NCI-H524 (cell line): ENCODE results near the gene SOX12.

Experiments used
- DNase-seq, 2 experiments: peaks; one replicate each; lab custom pipeline; 2025; lab: John Stamatoyannopoulos, UW

SOX12 gene

GRCh38 chr20:325045-325888, at the start of gene SOX12:
TSS of gene SOX12 (plus strand) at chr20:325552. CDS start at chr20:325925, 373 bp downstream.
- peak; percentile 96 to 97 for DNase-seq

GRCh38 chr20:275791-276190, 49.6 kb upstream of the SOX12 start:
- no peak for DNase-seq

GRCh38 chr20:276620-277495, 48.5 kb upstream of the SOX12 start:
- DNase-seq = no peak

DNA sequence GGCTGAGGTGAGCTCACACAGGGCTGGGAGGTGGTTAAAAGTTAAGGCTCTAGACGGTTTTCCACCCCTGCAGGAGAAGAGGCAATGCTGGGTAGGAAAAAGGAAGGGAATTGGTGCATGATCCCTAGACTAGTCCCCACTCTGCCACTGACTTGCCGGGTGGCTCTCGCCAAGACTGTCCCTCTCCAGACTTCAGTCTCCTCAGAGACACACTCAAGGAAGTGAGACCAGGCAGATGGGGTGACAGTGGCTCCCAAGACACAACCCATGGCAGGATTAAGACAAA, 47.9 kb upstream of the SOX12 start:
- no peak for DNase-seq

GRCh38 chr20:278181-278580, 47.2 kb upstream of the SOX12 start:
- no peak for DNase-seq

- DNase-seq = no peak
These were observed 46.5 kb upstream of the SOX12 start for GRCh38 chr20:278607-279571.

- DNase-seq = no peak
These were observed 41.2 kb upstream of the SOX12 start for GRCh38 chr20:284172-284571.

DNA sequence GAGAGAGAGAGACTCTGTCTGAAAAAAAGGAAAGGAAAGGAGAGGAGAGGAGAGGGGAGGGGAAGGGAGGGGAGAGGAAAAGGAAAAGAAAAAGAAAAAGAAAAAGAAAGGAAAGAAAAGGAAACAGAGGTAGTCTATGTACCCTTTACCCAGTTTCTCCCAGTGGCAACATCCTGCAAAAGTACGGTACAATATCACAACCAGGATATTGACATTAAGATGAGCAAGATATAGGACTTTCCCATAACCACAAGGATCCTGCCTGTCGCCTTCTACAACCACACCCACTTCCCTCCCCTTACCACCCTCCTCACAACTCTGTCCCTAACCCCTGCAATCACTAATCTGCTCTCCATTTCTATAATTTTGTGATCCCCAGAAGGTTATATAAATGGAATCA, 38.8 kb upstream of the SOX12 start:
- DNase-seq = no peak

GRCh38 chr20:288956-289692, 36.2 kb upstream of the SOX12 start:
- no peak for DNase-seq

DNA sequence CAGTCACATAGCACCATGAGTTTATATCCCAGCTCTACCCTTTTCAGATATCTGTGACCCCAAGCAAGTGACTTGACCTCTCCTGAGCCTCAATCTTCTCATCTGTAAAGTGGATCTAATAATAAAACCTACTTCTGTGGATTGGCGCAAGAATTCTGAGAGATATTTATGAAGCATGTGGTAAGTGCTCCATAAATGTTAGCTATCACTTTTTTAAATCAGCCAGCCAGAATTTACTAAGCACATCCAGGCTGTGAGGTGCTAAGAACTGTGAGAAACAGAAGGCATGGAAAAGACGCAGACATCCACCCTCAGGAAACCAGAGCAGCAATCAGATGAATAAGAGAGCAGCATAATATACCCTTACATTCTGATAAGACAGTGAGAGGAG, 35.7 kb upstream of the SOX12 start:
- no peak for DNase-seq

GRCh38 chr20:290084-290831, 35.1 kb upstream of the SOX12 start, which contains the start of gene C20orf96:
TSS of gene C20orf96 (minus strand) at chr20:290750. CDS start at chr20:290610, 140 bp downstream.
- DNase-seq = peak; percentile 91 to 92

DNA sequence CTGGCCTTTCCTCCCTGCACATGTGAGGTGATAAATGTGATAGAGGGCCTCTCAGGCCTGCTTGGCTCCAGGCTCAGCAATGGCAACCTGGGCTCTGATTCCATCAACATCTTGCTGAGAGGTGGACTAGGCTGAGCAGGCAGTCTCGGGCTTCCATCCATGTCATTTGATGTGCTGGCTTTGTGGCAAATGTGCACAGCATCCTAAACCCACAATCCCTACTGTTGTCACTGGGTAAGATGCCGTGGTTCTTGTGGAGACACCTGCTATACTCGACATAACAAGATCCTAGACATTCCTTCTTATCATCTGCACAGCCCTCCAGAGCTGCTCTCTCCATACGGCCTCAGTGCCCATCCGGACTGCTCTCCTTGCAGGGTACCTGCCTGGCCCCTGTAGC, 30.8 kb upstream of the SOX12 start:
- DNase-seq = no peak

GRCh38 chr20:295804-296203, 29.5 kb upstream of the SOX12 start:
- no peak for DNase-seq

DNA sequence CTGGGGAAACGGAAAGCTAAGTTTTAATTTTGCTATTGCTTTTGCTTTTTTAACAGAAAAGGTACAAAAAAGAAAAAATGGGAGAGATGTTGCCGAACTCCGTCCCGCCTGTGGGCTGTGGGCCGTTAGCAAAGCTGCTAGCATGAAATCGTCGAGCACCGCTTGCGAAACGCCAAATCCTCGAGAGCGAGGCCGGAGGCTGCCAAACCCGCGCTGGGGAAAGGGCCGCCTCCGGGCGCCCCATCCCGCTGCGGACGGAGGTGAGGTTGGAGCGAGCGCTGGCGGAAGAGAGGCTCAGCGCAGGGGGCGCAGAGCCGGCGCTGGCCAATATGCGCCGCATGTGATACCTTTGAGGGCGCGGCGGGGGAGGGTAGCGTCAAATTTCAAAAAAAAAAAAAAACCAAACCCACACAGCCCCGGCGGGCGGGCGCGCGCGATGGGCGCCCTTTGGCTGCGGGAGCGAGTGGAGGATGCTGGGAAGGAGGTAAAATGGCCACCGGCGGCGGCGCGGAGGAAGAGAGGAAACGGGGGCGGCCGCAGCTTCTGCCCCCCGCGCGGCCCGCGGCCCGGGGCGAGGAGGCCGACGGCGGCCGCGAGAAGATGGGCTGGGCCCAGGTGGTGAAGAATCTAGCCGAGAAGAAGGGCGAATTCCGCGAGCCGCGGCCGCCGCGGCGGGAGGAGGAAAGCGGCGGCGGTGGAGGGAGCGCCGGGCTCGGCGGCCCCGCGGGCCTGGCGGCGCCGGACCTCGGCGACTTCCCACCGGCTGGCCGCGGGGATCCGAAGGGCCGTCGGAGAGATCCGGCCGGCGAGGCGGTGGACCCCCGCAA, 28.0 kb upstream of the SOX12 start, which contains the start of gene ZCCHC3:
Gene ZCCHC3, plus strand, starts transcription at position 473 of the 827 bp plus-strand sequence. Its CDS starts 17 bp downstream, at position 490.
- peak; percentile 89 to 96 for DNase-seq

- DNase-seq = peak; percentile 45 to 46
These were observed 27.2 kb upstream of the SOX12 start for GRCh38 chr20:297925-298775.

DNA sequence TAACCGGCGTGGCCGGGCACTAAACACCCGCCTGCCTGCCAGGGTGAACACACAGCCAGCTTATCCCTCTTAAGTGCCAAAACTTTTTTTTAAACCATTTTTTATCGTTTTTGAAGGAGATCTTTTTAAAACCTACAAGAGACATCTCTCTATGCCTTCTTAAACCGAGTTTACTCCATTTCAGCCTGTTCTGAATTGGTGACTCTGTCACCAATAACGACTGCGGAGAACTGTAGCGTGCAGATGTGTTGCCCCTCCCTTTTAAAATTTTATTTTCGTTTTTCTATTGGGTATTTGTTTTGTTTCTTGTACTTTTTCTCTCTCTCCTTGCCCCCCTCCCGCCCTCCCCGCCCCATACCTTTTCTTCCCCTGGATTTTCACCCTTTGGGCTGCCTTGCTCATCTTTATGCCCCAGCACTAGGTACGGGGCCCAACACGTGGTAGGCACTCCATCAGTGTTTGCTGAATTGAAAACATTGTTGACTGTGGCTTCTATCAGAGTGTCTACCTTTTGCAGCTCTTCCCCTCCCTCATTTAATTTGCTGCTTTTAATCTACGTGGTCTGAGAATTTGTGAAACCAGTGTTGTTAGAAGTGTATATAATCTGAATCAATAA, 26.5 kb upstream of the SOX12 start:
- DNase-seq = no peak

DNA sequence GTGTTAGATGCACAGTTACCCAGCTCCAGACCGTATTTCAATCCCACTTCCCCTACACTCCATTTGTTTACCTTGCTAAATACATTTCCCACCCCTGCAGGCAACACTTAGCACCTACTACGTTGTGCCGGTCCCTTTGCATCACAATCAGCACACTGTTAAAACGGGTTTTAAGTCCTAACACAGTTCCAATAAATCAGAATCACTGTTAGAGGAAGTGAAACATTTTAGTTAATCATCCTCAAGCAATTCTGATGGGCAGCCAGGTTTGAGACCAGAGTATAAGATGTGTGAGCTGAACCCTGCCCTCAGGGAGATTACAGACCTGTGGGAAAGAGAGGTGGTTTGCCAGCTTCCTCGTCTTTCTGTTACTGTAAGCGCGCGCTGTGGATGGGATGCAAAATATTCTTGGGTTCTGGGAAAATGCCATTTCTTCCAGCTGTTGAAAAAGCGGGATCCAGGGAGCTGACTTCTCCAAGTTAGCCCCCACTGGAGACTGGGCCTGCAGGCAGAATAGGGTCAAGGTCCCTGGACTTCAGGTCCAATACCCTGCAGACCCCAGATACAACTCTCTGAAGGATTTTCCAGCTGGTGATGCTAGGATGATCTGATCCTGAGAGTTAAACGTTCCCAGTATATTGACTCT, 24.9 kb upstream of the SOX12 start:
- no peak for DNase-seq
